NCI-H1694 treated with DMSO at 0.1 percent for 48 hours (cell line): Measurements from ENCODE around the gene MEX3A.

Experiments used
- DNase-seq: peaks from one replicate; lab custom pipeline; 2025; lab: John Stamatoyannopoulos, UW

The MEX3A gene

GRCh38 chr1:156102633-156103511, 20.6 kb upstream of the MEX3A start:
- DNase-seq: no peak

GRCh38 chr1:156101880-156102279, 19.6 kb upstream of the MEX3A start:
- no peak for DNase-seq

- DNase-seq: no peak
Measured at GRCh38 chr1:156100205-156100995, 18.1 kb upstream of the MEX3A start.

DNA sequence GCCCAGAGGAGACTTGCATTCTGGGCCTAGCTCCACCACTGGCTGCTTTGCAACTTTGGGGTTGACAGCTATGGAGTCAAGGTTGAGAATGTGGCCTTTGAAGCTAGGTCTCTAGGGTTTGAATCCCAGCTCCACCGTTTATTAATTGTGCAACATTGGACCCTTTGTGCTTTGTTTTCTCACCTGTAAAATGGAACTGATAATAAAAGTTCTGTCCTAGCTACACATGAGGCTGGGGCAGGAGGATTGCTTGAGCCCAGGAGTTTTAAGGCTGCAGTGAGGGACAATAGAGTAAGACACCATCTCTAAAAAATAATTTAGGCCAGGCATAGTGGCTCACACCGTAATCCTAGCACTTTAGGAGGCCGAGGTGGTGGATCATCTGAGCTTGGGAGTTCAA, 17.0 kb upstream of the MEX3A start:
- DNase-seq: no peak

DNA sequence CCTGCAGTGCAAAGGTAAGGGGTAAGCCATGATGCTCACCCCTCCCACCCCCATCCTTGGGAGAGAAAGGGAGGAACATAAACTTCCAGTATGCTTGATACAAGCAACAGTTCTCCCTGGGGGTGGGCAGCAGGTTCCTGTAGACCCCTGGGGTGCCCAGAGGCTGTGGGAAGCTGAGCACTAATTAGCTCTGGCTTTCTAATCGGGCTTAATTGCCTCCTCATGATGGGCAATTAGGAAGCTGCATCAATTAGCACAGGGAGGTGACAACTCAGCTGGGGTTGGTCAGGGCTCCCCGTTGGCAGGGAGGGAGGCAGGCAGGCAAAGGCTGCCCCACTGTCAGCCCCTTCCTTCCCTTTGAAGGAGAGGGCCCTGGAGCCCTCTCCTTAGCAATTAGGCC, 16.5 kb upstream of the MEX3A start:
- no peak for DNase-seq

DNA sequence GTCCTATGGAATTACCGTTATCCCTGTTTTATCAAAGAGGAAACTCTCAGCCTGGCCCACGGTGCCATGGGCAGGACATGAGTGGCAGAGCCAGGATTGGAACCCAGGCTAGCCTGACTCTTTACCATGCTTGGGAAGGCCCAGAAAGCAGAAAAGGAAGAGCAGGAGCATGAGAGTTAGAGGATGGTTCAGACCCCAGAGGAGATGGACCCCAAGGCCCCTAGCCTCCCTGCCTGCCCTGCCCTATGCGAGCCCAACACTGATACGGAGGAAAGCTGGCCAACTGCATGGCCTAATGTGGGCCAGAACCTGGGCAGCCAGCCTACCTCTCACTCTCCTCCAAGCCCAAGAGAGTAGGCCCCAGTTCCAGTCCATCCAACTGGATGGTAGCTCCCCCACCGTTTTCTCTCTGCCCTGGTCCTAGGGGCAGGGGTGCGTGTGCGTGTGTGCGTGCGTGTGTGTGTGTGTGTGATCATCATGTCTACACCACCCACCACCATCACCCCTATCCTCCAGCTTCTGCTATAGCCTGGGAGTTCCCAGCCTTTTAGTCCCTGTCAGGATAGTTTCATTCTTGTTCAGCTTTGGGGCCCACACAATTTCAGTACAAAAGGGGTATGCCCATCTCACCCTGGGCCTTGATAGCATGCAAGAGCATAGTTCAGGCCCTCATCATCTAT, 15.4 kb upstream of the MEX3A start:
- DNase-seq: no peak

- peak; percentile 85 for DNase-seq
Measured at GRCh38 chr1:156096640-156097391, 14.6 kb upstream of the MEX3A start.

GRCh38 chr1:156095906-156096508, 13.7 kb upstream of the MEX3A start:
- DNase-seq: no peak

DNA sequence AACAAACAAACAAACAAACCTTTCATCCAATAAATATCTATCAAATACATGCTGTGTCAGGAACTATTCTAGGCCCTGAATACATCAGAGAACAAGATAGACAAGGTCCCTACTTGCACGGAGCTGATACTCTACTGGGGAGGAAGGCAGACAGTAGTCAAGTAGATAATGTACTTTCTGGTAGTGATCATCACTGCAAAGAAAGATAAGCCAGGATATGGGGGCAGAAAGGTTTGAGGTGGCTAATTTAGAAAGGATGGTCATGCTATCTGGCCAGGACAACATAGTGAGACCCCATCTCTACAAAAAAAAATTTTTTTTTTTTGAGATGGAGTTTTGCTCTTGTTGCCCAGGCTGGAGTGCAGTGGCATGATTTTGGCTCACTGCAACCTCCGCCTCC, 9.3 kb upstream of the MEX3A start:
- DNase-seq: no peak

GRCh38 chr1:156090840-156091188, 8.5 kb upstream of the MEX3A start:
- peak; percentile 86 for DNase-seq

- DNase-seq: peak; percentile 46
Measured at GRCh38 chr1:156090138-156090839, 8.0 kb upstream of the MEX3A start.

DNA sequence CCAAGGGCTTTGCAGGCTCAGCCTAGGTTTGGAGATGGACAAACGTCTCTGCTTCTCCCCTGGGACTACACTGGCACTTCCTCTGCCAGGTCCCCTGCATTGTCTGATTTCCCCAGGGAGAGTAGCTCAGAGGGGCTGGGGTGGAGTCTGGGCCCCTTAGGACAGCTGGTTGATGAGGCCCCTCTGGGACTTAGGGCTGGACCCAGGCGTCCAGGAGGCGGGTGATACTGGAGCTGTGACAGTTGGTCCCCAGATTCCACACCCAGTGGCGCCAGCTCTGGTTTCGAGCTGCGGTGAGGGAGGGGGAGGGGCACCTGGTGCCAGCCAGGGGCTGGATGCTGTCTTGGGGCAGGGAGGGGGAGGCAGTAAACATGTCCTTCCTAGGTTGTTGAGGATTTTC, 7.4 kb upstream of the MEX3A start:
- no peak for DNase-seq

GRCh38 chr1:156086256-156086662, 4.0 kb upstream of the MEX3A start:
- no peak for DNase-seq

DNA sequence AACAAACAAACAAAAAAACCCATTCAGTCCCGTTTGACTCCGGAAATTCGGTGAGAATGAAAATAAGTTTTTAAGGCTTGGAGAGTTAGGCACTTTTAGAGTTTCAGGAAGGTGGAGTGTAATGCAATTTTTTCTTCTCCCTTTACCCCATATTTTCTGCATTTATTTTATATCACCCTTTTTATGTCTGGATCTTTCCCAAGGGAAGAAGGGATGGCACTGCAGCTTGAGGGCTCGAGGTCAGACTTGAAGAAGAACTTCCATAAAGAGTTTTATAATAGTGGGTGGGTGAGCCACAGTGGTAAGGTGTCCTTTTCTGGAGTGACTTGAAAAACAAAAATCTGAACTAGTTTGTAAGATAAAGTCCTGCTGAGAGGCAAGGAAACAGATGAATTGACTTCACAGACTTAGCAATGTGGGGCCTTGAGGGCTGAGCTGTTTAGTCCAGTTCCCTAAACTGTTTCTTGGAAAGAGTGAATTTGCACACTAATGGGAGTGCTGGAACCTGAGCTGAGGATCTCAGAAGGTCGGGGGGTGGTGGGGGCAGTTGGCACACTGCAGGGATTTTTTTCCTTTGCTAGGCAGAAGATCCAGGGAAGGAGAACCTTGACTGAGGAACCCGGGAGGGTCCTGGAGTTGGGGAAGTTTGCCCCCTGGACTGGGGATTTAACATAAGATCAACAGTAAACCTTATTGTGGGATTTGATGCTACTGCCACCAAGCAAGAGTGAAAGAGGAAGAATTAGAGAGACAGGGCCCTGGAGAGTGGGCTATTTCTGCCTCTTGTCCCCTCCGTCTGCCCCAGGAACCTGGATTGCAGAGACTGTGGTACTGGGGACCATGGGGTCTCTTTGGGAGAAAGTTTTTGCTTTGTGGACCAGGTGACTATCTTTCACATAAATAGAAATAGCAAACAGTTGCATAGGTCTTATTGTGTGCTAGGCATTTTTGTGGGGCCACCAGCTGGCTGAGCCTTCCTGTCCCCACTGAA, 1.8 kb upstream of the MEX3A start:
- DNase-seq: no peak

- peak; percentile 23 for DNase-seq
Measured at GRCh38 chr1:156081917-156082308, 352 bp downstream of the MEX3A start.

- no peak for DNase-seq
Measured at GRCh38 chr1:156081180-156081916, 917 bp downstream of the MEX3A start.

DNA sequence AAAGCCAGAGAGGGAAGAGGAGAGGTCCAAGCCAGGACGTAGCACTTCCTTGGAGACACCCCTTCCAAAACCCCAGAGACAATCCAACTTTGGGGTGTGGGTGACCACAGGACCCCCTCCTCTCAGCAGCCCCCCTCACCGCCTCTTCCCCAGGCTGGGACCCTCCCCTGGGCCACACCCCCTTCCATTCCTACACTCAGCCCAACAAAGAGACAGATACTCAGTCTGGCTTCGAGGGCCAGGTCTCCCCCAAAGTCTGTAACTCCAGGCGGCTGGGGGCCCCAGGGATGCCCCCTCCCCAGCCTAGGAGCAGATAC, 1.4 kb downstream of the MEX3A start:
- no peak for DNase-seq

GRCh38 chr1:156080241-156080862, 1.9 kb downstream of the MEX3A start:
- no peak for DNase-seq

DNA sequence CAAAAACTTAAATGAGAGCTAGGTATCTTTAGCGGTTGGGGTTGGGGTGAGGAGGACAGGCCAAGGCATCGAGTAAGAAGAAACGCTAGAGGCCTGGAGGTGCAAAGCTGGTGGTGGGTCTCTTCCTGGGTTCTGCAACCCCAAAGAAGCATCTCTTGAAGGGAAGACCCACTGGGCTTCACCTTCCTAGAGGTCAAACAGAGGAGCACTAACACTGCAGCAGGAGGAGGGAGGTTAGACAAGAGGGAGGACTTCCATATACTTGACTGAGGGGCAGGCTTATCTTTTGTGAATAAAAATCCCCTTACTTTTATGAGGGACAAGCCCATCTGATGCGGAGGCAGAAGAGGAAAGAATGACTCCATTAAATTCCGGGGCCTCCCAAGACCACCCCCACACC, 2.5 kb downstream of the MEX3A start:
- no peak for DNase-seq
